22Rv1 (cell line): Measurements from ENCODE around the gene NOD1.
"Not testable (repeated sequence)": the region's sequence is repeated elsewhere in the genome, so short reads cannot be mapped to it uniquely, and the experiment has no call there.

Experiments used
- H3K27ac ChIP-seq: fragments of 450-650 bp; 2 replicates; pipeline ENCODE4 v1.5.1; 2017
- CTCF ChIP-seq: fragments of 450-650 bp; IDR thresholded peaks from 2 replicates; pipeline ENCODE4 v1.5.1; 2017; ENCODE audit warnings: mild to moderate bottlenecking
- ZFX ChIP-seq: fragments of 450-650 bp; IDR thresholded peaks from 2 replicates; pipeline ENCODE4 v1.6.1; 2017; ENCODE audit warnings: antibody characterized with exemption, borderline replicate concordance

NOD1 gene

GRCh38 chr7:30420662-30421061 lies 57.9 kb downstream of the NOD1 start:
- no peak overlapping the region for H3K27ac ChIP-seq
- no peak for TF ChIP-seq CTCF
- TF ChIP-seq ZFX: no peak

- not testable (repeated sequence) for H3K27ac ChIP-seq
Observed at GRCh38 chr7:30420080-30420479, 58.5 kb downstream of the NOD1 start.

GRCh38 chr7:30413864-30414263 lies 64.7 kb downstream of the NOD1 start:
- TF ChIP-seq CTCF (no peak), ZFX (no peak)
- no peak overlapping the region for H3K27ac ChIP-seq

- TF ChIP-seq ZFX (no peak), CTCF (peak; percentile 69)
Observed at GRCh38 chr7:30412782-30413504, 65.6 kb downstream of the NOD1 start.

GRCh38 chr7:30411897-30412296 lies 66.7 kb downstream of the NOD1 start:
- H3K27ac ChIP-seq: no peak overlapping the region
- no peak for TF ChIP-seq CTCF
- no peak for TF ChIP-seq ZFX

More at GRCh38 chr7:30412782-30413504, 65.6 kb downstream of the NOD1 start:
- no peak overlapping the region for H3K27ac ChIP-seq

GRCh38 chr7:30411173-30411572 lies 67.4 kb downstream of the NOD1 start:
- no peak for TF ChIP-seq ZFX
- TF ChIP-seq CTCF: no peak
- no peak overlapping the region for H3K27ac ChIP-seq

- H3K27ac ChIP-seq: no peak overlapping the region
- no peak for TF ChIP-seq CTCF
Observed at GRCh38 chr7:30406664-30407425, 71.7 kb downstream of the NOD1 start.
